GM12872 (cell line): ENCODE measurements around the gene SYT5.

ENCODE experiments used
- TF ChIP-seq, protein P1 (sequence below): IDR thresholded peaks from 3 replicates; pipeline ENCODE4 v1.5.1; 2011; ENCODE audit warnings: low read depth, mild to moderate bottlenecking, low read length, moderate library complexity; ENCODE audit not compliant: insufficient read depth

Gene SYT5

DNA sequence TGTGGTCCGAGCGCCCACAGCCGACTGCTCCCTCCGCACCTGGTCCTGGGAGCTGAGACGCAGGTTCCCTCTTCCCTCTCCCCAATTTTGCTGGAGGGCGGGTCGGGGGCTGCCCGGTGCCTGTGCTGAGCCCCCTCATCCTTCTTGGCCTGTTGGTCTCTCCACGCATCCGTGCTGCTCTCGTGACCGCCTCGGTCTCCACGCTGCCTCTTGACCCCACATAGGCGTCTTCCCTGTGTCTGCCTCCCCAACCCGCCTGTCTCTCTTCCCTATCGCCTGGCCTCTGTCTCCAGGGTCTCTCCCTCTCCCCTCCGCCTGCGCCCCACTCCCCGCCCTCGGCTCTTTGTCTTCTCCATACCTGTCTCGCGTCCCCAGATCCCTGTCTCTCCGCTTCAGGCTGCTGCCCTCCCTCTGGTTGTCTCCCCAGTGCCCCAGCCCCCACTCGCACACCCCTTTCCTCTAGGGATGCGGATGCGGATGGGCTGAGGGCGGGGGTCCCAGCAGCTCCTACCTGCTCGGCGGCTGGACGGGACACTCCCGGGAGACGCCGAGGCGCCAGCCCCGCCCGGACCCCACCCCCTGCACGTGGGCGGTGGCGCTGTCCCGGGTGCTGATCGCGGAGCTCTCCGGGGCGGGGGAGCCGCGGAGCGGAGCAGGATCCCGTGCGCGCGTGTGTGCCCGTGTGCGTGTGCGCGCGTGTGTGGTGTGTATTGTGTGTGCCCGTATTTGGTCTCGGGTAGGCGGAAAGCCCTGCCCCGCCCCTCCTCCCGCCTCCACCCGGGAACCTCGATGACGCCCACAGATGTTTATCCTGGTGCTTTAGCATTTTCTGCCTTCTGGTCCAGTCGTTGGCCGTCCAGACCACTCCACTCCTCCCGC, at the start of gene SYT5:
SYT5 (minus strand) TSS at position 684 of the 879 bp plus-strand sequence. CDS start 1,248 bp downstream, outside the sequence.
- TF ChIP-seq, protein P1, sequence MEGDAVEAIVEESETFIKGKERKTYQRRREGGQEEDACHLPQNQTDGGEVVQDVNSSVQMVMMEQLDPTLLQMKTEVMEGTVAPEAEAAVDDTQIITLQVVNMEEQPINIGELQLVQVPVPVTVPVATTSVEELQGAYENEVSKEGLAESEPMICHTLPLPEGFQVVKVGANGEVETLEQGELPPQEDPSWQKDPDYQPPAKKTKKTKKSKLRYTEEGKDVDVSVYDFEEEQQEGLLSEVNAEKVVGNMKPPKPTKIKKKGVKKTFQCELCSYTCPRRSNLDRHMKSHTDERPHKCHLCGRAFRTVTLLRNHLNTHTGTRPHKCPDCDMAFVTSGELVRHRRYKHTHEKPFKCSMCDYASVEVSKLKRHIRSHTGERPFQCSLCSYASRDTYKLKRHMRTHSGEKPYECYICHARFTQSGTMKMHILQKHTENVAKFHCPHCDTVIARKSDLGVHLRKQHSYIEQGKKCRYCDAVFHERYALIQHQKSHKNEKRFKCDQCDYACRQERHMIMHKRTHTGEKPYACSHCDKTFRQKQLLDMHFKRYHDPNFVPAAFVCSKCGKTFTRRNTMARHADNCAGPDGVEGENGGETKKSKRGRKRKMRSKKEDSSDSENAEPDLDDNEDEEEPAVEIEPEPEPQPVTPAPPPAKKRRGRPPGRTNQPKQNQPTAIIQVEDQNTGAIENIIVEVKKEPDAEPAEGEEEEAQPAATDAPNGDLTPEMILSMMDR: no peak

DNA sequence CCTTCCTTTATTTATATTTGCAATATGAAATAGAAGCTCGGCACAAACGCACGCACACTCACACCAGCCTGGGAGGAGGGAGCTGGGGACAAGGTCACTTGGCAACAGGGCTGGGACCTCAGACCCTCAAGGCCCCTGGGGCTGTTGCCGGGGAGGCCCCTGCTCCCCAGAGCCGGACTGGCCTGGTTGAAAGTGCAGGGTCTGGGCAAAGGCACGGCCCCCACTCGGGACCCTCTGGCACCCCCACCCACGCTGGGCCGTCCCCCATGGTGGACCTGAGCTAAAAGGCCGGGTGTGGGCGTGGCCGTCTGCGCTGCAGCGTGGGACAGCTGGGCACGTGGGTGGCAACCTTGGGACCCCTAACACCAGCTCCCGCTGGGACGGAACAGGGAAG, 49.7 kb upstream of the SYT5 start:
- TF ChIP-seq, protein P1: no peak

DNA sequence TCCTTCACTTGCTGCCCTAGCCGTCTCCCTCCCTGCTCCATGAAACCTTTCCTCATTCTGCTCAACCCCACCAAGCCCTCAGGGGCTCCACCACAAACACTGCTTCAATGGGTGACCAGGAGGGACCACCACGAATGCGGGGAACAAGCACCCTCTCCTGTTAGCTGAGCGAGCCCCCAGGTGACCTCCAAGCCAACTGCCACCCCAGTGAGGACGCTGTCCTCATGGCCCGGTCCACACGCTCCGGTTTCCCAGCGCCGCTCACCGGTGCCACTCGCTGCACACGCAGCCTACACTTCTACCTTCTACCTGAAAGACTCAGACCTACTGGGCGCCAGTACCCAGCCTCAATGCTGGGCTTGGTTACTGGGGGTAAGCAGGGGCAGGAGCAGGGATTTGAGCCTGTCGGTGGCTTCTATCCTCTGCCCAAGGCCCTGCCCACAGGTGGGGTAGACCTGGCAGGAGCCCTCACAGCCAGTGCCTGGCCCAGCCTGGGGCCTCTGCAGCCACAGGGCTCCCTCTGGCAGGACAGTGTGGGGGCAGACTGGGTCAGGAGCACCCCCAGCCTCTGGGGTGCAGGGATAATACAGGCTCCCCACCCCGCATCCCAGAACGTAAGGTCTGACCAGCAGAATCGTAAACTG, 49.2 kb upstream of the SYT5 start:
- TF ChIP-seq, protein P1: no peak

DNA sequence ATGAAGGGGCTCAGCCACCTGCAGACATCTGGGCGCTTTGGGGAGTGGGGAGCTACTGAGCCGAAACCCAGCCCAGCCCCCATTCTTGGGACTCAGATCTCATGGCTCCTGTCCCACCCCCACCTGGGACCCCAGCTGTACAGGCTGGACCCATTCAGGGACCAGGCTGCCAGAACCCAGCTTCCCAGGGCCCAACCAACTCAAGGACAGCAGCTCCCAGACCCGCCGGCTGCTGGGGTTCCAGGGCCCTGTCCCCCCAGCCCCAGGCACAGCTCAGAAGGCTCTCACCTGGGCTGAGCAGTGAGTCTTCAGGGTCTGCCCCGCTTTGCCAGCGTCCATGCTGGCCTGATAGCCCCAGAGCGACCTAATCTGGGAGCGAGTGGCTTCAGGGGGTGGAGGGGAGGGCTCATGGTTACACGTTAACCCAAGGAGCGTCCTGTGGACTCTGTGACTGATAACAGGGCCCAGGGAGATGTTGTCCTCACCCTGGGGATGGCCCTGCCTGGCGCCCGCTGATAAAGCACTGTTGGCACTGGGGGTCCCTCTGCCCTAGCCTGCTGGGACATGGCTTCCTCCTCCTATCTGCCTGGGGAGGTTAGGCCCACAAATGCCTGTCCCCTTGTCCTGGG, 48.4 kb upstream of the SYT5 start, which contains the start of gene TMEM86B:
TMEM86B (minus strand) TSS at position 361 of the 629 bp plus-strand sequence; CDS start at position 339, 22 bp downstream.
- TF ChIP-seq, protein P1: no peak

DNA sequence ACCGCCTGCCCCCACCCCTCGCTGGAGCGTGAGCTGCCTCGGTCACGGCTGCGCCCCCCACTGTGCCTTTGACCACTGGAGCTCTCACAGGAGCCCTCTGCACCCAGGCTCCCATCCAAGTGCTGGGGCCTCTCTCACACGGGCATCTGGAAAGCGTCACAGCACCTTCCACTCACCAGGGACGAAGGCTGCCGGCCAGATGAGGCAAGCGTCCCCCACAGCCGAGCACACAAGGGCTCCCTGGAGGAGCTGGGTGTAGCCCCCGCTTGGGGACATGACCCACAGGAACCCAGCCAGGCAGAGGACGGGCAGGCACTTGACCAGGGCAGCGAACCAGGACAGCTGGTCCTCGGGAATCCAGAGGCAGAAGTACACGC, 47.9 kb upstream of the SYT5 start:
- TF ChIP-seq, protein P1: no peak

DNA sequence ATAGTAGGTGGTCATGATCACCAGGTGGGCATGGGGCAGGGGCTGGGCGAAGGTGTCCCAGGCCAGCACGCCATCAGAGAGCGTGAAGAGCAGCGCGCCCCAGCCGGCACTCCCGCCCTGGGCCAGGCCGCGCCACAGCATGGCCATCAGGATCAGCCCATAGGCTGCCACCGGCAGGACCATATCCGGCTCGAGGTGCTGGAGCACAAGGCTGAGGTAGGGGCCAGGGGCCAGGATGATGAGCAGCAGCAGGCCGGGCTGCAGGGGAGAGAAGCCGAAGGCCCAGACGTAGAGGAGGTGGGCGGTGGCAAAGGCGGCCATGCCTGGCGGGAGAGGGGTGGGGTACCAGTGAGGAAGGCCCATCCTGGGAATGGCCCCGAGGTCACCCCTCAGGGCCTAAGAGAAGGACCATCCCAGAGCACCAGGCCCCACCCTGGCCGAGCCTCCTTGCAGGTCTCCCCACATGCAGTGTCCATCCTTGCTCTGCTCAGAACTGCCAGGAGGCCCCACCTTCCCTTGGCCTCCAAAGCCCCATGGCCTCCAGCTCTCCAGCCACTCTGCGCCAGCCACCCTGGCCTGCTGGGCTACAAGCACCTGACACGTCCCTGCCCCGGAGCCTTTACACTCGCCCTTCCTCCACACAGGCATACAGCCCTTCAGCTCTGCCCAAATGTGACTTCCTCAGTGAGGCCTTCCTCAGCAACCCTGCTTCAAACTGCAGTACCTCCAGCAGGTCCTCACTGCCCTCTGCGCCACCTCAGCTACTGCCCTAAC, 47.3 kb upstream of the SYT5 start:
- TF ChIP-seq, protein P1: no peak

DNA sequence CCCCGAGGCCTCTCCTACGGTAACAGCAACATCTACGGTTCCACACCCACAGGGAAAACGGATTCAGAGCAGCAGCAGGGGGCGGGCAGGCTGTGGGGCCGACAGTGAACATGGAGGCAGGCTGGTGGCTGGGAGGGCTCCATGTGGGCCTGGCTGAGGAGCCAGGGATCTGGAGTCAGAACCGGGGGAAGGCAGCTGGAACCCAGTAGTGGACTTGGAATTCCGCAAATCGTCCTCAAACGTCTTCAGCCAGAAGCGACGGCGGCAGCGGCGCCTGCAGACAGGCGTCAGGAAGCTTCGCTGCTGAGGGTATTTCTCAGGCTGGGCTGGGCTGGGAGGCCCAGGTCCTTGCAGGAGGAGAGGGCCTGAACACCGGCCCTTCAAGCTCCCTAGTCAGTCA, 46.7 kb upstream of the SYT5 start:
- TF ChIP-seq, protein P1: no peak
